HG02798 (cell line): ENCODE measurements around the gene GNG11.

Experiments
- ATAC-seq: cut with Tn5 transposase; IDR thresholded peaks from one replicate; pipeline ENCODE4 v1.9.1; 2021; ENCODE audit warnings: mild to moderate bottlenecking; ENCODE audit not compliant: unreplicated experiment, poor library complexity

The GNG11 gene

GRCh38 chr7:93921607-93922566 lies at the start of gene GNG11:
TSS of gene GNG11 (plus strand) at chr7:93921735. CDS start at chr7:93922138, 403 bp downstream.
- ATAC-seq = peak; percentile 93

GRCh38 chr7:93873998-93874574 lies 47.4 kb upstream of the GNG11 start:
- no peak for ATAC-seq

GRCh38 chr7:93877742-93878141 lies 43.8 kb upstream of the GNG11 start:
- no peak for ATAC-seq

- ATAC-seq = no peak
Observed at GRCh38 chr7:93879356-93879755, 42.2 kb upstream of the GNG11 start.

- ATAC-seq = no peak
Observed at GRCh38 chr7:93882468-93882867, 39.1 kb upstream of the GNG11 start.

GRCh38 chr7:93883078-93883916 lies 38.2 kb upstream of the GNG11 start:
- no peak for ATAC-seq

GRCh38 chr7:93883917-93884345 lies 37.6 kb upstream of the GNG11 start:
- no peak for ATAC-seq

- no peak for ATAC-seq
Observed at GRCh38 chr7:93884541-93884940, 37.0 kb upstream of the GNG11 start.

GRCh38 chr7:93889261-93889660 lies 32.3 kb upstream of the GNG11 start:
- ATAC-seq = no peak

GRCh38 chr7:93890041-93890463 lies 31.5 kb upstream of the GNG11 start:
- ATAC-seq = peak; percentile 57

GRCh38 chr7:93890464-93891068 lies 31.0 kb upstream of the GNG11 start, which contains the start of gene TFPI2:
TSS of gene TFPI2 (minus strand) at chr7:93890753. CDS start at chr7:93890678, 75 bp downstream.
- peak; percentile 45 for ATAC-seq

- no peak for ATAC-seq
Observed at GRCh38 chr7:93894426-93894825, 27.1 kb upstream of the GNG11 start.

GRCh38 chr7:93894966-93895640 lies 26.4 kb upstream of the GNG11 start:
- ATAC-seq = no peak

GRCh38 chr7:93895859-93896600 lies 25.5 kb upstream of the GNG11 start:
- ATAC-seq = no peak

- no peak for ATAC-seq
Observed at GRCh38 chr7:93897680-93898079, 23.9 kb upstream of the GNG11 start.

GRCh38 chr7:93902777-93903423 lies 18.6 kb upstream of the GNG11 start:
- peak; percentile 58 for ATAC-seq

GRCh38 chr7:93906267-93906666 lies 15.3 kb upstream of the GNG11 start, which contains the start of gene GNGT1:
TSS of gene GNGT1 (plus strand) at chr7:93906567. CDS start at chr7:93906747, 180 bp downstream.
- ATAC-seq = no peak
